Neural crest cell (in vitro differentiated cells): ENCODE measurements around the gene GNG11. TPM values are rescaled to one million over a fixed set of nuclear protein-coding genes. Genes with fewer than 3 reads are reported as not detected.

ENCODE experiments used
- DNase-seq: peaks from one replicate; pipeline ENCODE4 v3.0.0; 2021; ENCODE audit warnings: low read depth, mixed read lengths, low spot score
- H3K27ac Mint-ChIP-seq: one replicate; pipeline ENCODE4 v1.8.0; 2021; ENCODE audit warnings: mild to moderate bottlenecking, mixed read lengths; ENCODE audit not compliant: unreplicated experiment
- H3K27me3 Mint-ChIP-seq: 2 replicates; pipeline ENCODE4 v1.8.0; 2021; ENCODE audit warnings: low read depth, mild to moderate bottlenecking, mixed read lengths
- H3K36me3 Mint-ChIP-seq: 2 replicates; pipeline ENCODE4 v1.8.0; 2021; ENCODE audit warnings: low read depth, mild to moderate bottlenecking, mixed read lengths
- H3K4me1 Mint-ChIP-seq: 2 replicates; pipeline ENCODE4 v1.8.0; 2021; ENCODE audit warnings: mixed read lengths
- H3K4me3 Mint-ChIP-seq: one replicate; pipeline ENCODE4 v1.8.0; 2021; ENCODE audit warnings: mild to moderate bottlenecking, mixed read lengths
- H3K9me3 Mint-ChIP-seq: 2 replicates; pipeline ENCODE4 v1.8.0; 2021; ENCODE audit warnings: mixed read lengths
- long read RNA-seq: library from polyadenylated mRNA; unstranded; transcript quantifications from one replicate; pipeline ENCODE4 v2.0.0, GENCODE V29; 2020
- total RNA-seq: library from RNA; stranded (reverse); gene quantifications from 2 replicates; pipeline ENCODE4 v1.2.1, GENCODE V29; 2021
- TF ChIP-seq, protein P1 (sequence below): fragments of 200-600 bp; sonication (generic); conservative IDR thresholded peaks from 2 replicates; pipeline ENCODE4 v1.5.0; 2021; ENCODE audit warnings: antibody characterized with exemption, mild to moderate bottlenecking

Gene GNG11
- 8.9 and 9.4 TPM in 2 replicates for total RNA-seq
- long read RNA-seq, transcript GNG11-201 (2 exons, 3,055 nt): major isoform, 39 of 41 reads
- long read RNA-seq, partial matches to known transcripts: 0 of 41 reads
- long read RNA-seq, other reads (novel, unspliced or antisense): 2 of 41 reads

DNA sequence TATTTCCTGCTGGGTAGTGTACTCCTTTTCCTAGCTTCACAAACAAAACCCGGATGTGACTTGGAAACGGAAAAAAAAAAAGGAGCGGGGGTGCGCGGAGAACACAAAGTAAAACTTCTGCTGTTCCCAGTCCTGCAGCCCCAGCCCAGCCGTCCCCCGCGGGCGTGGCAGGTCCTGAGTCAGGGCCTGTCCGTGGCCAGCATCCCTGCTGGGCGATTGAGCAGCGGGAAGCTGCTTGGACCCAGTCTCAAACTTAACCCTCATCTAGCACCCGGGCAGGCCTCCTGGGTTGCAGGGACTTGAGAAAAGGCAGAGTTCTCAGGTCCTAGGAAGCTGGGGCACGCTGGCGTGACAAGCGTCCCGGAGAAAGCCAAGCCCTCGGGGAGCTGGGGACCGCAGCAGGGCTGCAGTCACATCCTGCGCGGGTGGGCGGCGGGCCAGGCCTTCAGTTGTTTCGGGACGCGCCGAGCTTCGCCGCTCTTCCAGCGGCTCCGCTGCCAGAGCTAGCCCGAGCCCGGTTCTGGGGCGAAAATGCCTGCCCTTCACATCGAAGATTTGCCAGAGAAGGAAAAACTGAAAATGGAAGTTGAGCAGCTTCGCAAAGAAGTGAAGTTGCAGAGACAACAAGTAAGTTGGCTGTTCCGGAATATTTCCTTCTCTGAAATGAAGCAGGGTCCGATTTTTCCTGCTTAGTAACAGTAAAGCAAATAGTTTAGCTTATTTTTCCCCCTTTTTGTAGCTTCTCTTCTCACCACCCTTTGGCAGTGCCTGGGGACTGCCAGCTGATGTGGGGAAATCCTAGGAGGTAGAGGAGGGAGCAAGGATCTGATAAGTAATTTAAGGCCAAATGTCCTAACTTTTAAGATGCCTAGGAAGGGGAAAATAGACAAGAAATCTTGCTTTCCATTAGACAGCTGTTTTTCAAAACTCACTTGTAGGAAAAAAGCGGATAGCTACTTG lies at the start of gene GNG11:
Gene GNG11, plus strand, starts transcription at position 129 of the 960 bp plus-strand sequence. Its CDS starts 403 bp downstream, at position 532.
- H3K36me3 Mint-ChIP-seq: no peaks in the 10 kb centered on the region
- H3K27ac Mint-ChIP-seq: peak within 1 kb of the TSS; percentile 98
- peak; percentile 62 for DNase-seq
- H3K4me3 Mint-ChIP-seq: peak within 1 kb of the TSS; percentile 93
- no peaks in the 10 kb centered on the region for H3K9me3 Mint-ChIP-seq
- H3K4me1 Mint-ChIP-seq: peaks cover 32% of the 10 kb centered on the region
- H3K27me3 Mint-ChIP-seq: no peaks in the 10 kb centered on the region
- TF ChIP-seq, protein P1, sequence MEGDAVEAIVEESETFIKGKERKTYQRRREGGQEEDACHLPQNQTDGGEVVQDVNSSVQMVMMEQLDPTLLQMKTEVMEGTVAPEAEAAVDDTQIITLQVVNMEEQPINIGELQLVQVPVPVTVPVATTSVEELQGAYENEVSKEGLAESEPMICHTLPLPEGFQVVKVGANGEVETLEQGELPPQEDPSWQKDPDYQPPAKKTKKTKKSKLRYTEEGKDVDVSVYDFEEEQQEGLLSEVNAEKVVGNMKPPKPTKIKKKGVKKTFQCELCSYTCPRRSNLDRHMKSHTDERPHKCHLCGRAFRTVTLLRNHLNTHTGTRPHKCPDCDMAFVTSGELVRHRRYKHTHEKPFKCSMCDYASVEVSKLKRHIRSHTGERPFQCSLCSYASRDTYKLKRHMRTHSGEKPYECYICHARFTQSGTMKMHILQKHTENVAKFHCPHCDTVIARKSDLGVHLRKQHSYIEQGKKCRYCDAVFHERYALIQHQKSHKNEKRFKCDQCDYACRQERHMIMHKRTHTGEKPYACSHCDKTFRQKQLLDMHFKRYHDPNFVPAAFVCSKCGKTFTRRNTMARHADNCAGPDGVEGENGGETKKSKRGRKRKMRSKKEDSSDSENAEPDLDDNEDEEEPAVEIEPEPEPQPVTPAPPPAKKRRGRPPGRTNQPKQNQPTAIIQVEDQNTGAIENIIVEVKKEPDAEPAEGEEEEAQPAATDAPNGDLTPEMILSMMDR: no peak

DNA sequence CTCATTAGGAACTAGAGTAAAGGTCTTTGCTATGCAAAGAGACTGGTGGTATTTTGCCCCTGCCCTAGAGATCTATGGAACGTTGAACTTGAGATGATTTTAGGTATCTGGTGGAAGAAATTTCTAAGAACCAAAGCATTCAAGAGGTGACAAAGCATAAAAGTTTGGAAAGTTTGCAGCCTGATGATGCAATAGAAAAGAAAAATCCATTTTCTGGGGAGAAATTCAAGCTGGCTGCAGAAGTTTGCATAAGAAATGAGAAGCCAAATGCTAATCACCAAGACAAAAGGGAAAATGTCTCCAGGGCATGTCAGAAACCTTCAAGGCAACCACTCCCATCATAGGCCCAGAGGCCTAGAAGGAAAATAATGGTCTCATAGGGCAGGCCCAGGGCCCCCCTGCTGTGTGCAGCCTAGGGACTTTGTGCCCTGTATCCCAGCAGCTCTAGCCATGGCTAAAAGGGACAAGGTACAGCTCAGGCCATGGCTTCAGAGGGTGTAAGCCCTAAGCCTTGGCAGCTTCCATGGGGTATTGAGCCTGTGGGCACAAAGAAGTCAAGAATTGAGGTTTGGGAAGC lies 47.4 kb upstream of the GNG11 start:
- Mint-ChIP-seq H3K27me3 (no peaks in the 10 kb centered on the region), H3K4me3 (no peak overlapping the region), H3K4me1 (no peaks in the 10 kb centered on the region), H3K36me3 (peaks cover 9% of the 10 kb centered on the region), H3K27ac (no peak overlapping the region), H3K9me3 (peaks cover 4% of the 10 kb centered on the region)
- TF ChIP-seq, protein P1: no peak
- no peak for DNase-seq

DNA sequence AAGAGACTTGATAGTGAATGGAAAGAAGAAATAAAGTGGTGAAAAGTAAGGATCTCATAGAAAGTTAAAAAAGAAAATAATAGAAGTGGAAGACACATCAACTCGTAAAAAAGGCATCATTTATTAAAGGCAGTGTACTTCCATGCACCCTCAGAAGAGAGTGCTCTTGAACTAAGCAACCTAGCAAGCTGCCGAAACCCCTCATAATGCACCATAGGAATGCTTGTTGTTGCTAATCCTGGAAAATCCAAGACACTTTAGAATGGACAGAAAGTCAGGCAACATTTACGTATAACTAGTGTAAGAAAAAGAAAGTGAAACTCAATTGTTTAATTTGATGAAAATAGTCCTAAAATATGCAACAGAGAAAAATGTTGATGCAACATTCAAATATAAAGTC lies 43.8 kb upstream of the GNG11 start:
- H3K36me3 Mint-ChIP-seq: peaks cover 14% of the 10 kb centered on the region

DNA sequence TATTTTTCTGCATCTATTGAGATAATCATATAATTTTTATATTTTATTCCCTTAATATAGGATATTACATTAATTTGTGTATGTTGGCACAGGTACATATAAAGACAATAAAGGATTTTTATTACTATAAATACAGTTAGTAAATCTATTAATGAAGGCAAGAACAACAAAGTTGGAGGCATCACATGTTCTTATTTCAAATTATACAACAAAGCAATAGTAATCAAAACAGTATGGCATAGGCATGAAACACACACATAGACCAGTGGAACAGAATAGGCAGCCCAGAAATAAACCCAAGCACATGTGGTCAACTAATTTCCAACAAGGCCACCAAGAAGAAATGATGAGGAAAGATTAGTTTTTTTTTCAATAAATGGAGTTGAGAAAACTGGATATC lies 42.2 kb upstream of the GNG11 start:
- Mint-ChIP-seq H3K27ac (no peak overlapping the region), H3K27me3 (no peaks in the 10 kb centered on the region), H3K9me3 (peaks cover 5% of the 10 kb centered on the region), H3K4me1 (no peaks in the 10 kb centered on the region), H3K4me3 (no peak overlapping the region), H3K36me3 (peaks cover 12% of the 10 kb centered on the region)
- no peak for DNase-seq
- TF ChIP-seq, protein P1: no peak

More for the DNA sequence above, 43.8 kb upstream of the GNG11 start:
- H3K27me3 Mint-ChIP-seq: no peaks in the 10 kb centered on the region
- H3K4me1 Mint-ChIP-seq: no peaks in the 10 kb centered on the region
- H3K4me3 Mint-ChIP-seq: no peak overlapping the region
- peaks cover 9% of the 10 kb centered on the region for H3K9me3 Mint-ChIP-seq
- TF ChIP-seq, protein P1: no peak
- no peak overlapping the region for H3K27ac Mint-ChIP-seq
- no peak for DNase-seq

DNA sequence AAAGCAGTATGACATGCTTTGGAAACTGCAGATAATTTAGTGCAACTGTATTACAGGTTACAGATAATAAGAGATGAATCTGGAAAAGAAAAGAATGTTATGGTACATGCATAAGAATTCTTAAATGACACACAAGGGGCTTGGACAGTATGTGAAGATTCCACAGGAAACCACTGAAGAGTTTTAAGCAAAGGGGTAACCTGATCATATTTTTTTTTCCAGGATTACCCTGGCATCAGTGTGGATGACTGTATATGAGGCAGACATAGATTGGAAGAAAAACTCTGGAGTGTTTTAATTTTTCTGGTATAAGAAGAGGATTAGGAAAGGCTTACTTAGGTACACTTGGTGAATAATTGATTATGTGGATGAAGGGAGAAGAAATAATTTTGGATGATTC lies 39.1 kb upstream of the GNG11 start:
- H3K9me3 Mint-ChIP-seq: peaks cover 5% of the 10 kb centered on the region
- no peak overlapping the region for H3K27ac Mint-ChIP-seq
- DNase-seq: no peak

More for the DNA sequence above, 39.1 kb upstream of the GNG11 start:
- Mint-ChIP-seq H3K27me3 (no peaks in the 10 kb centered on the region), H3K36me3 (peaks cover 10% of the 10 kb centered on the region), H3K4me3 (no peak overlapping the region), H3K4me1 (no peaks in the 10 kb centered on the region)
- TF ChIP-seq, protein P1: no peak
